ENCODE data around the gene PFN2.
A peak's percentile ranks its signal among the peaks of the same experiment; 100 is the strongest.
"Not testable (repeated sequence)": the region's sequence is repeated elsewhere in the genome, so short reads cannot be mapped to it uniquely, and the experiment has no call there.

Gene PFN2

DNA sequence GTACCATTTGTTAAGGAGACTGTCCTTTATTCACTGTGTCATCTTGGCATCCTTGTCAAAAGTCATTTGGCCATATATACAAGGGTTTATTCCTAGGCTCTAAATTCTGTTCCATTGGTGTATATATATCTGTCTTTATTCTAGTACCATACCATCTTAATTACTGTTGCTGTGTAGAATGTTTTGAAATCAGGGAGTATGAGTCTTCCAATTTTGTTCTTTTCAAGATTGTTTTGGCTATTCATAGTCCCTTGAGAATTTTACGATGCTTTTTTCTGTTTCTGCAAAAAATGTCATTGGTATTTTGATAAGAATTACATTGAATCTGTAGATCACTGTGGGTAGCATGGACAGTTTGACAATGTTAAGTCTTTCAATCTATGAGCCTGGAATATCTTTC lies 28.7 kb downstream of the PFN2 start:
- peaks cover 0 to 98% (median 4%) of the 10 kb centered on the region in 11 experiments; a peak in 13 of 22 replicates for H4K20me1 ChIP-seq
- H3K4me1 ChIP-seq = peaks cover 0 to 14% (median under 1%) of the 10 kb centered on the region in 10 experiments; a peak in 3 of 20 replicates
- H3K4me2 ChIP-seq = no peak overlapping the region
- peaks cover 7 to 95% (median 34%) of the 10 kb centered on the region in 11 experiments; a peak in 21 of 22 replicates for H3K36me3 ChIP-seq
- H3K27ac ChIP-seq = no peak overlapping the region
- H3K9me3 ChIP-seq (replicated peaks in 1 of 11) = peaks cover 17 to 35% (median 32%) of the 10 kb centered on the region in 11 experiments; a peak in 20 of 22 replicates
- H3K4me3 ChIP-seq = no peak overlapping the region
- H3K9ac ChIP-seq = no peak overlapping the region
- no peak for TF ChIP-seq Cebpa-rat (IDR thresholded peaks at IDR 0.05)
- H3K27me3 ChIP-seq = no peaks in the 10 kb centered on the region

DNA sequence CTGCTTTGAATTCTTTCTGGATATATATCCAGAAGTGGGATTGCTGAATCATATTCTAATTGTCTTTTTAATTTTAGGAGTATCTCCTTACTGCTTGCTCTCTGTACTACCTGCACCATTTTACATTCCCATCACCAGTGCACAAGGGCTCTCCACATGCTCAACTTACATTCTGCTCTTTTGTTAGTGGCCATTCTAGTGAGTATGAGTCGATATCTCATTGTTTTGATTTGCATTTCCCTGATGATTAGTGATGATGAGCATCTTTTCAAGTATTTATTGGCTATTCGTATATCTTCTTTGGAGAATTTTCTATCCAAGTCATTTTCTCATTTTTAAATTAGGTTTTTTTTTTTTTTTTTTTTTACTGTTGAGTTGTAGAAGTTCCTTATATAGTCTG lies 29.5 kb downstream of the PFN2 start:
- Histone ChIP-seq H3K4me1 (peaks cover 0 to 12% (median 0%) of the 10 kb centered on the region in 10 experiments; a peak in 3 of 20 replicates), H3K4me3 (no peak overlapping the region), H3K27ac (no peak overlapping the region), H4K20me1 (peaks cover 0 to 98% (median 6%) of the 10 kb centered on the region in 11 experiments; a peak in 15 of 22 replicates), H3K9me3 (replicated peaks in 1 of 11) (peaks cover 17 to 35% (median 32%) of the 10 kb centered on the region in 11 experiments; a peak in 20 of 22 replicates), H3K36me3 (peaks cover 7 to 94% (median 34%) of the 10 kb centered on the region in 11 experiments; a peak in 21 of 22 replicates), H3K4me2 (no peak overlapping the region), H3K9ac (no peak overlapping the region), H3K27me3 (no peaks in the 10 kb centered on the region)
- TF ChIP-seq Cebpa-rat (IDR thresholded peaks at IDR 0.05) = no peak

DNA sequence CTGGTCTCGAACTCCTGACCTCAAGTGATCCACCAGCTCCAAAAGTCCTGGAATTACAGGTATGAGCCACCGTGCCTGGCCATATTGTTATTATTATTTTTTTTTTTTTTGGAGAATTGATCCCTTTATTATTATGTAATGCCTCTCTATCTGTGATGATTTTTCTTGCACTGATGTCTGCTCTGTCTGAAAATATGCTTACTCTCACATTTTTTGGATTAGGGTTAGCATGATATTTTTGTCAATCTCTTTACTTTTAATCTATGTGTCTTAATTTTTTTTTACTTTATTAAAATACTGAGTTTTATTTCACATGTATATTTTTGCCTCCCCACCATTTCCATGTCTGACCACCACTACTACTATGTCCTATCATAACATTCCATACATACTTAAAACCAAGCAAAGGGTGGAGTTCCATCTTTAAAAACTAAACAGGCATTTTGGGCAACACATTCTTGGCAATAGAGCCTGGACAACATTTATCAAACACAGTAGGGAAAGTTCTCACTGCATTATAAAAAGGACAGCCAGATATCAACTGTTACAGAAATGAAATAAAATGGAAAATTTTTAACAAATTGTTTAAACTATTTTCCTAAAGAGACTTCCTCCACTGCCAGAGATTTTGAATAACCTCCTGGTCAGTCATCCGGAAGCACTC lies 32.2 kb downstream of the PFN2 start:
- H3K27ac ChIP-seq, H3K4me2 ChIP-seq, H3K9ac ChIP-seq, H3K27me3 ChIP-seq, H3K4me3 ChIP-seq: not testable (repeated sequence)
- peaks cover 0 to 100% (median 14%) of the 10 kb centered on the region in 11 experiments; a peak in 16 of 22 replicates for H4K20me1 ChIP-seq
- H3K4me1 ChIP-seq = peaks cover 0 to 36% (median 5%) of the 10 kb centered on the region in 10 experiments; a peak in 9 of 20 replicates
- peaks cover 6 to 17% (median 12%) of the 10 kb centered on the region in 11 experiments; a peak in 17 of 22 replicates for H3K9me3 ChIP-seq (replicated peaks in 1 of 11)
- peaks cover 2 to 94% (median 18%) of the 10 kb centered on the region in 11 experiments; a peak in 19 of 22 replicates for H3K36me3 ChIP-seq

DNA sequence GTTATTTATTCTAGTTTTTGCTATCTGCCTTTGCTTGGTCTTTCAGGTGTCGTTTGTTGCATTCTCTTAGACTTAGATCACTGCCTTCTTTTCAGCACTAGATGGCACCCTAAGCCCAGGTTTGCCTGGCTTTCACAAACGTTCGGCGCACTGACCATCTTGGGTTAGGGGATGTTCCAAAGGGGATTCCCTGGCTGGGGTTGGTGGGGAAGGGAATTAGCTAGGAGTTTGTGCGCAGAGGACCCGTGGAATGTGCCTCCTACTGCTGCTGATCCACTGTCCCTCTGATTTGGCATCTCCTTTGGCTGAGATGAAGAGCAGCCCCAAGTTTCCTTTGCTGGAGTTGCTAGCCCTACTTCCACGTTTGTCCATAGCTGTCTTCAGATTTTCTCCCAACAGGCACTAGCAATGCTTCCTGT lies 33.9 kb downstream of the PFN2 start:
- no peak overlapping the region; a peak in 1 of 22 replicates for H3K9ac ChIP-seq

DNA sequence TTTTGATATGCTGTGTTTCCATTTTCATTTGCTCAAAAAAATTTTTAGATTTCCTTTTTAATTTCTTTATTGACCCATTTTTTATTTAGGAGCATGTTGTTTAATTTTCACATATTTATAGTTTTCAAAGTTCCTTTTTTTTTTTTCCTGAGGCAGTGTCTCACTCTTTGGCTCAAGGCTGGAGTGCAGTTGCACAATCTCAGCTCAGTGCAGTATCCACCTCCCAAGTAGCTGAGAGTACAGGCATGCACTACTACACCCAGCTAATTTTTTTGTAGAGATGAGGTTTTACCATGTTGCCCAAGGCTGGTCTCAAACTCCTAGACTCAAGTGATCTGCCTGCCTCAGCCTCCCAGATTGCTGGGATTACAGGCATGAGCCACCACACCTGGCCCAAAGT lies 36.2 kb downstream of the PFN2 start:
- H3K27me3 ChIP-seq = no peaks in the 10 kb centered on the region
- peak overlapping the region in 1 of 11 experiments; percentile 3; a peak in 1 of 22 replicates for H3K9ac ChIP-seq
- TF ChIP-seq Cebpa-rat (IDR thresholded peaks at IDR 0.05) = peak in 2 of 11 experiments; percentile 9 to 27; a peak in 2 of 22 replicates
- peaks cover 0 to 100% (median 25%) of the 10 kb centered on the region in 11 experiments; a peak in 16 of 22 replicates for H4K20me1 ChIP-seq
- H3K27ac ChIP-seq = no peak overlapping the region
- peaks cover 23 to 96% (median 31%) of the 10 kb centered on the region in 11 experiments for H3K36me3 ChIP-seq
- H3K9me3 ChIP-seq (replicated peaks in 1 of 11) = peaks cover 0 to 17% (median 17%) of the 10 kb centered on the region in 11 experiments; a peak in 18 of 22 replicates
- peaks cover 0 to 42% (median 5%) of the 10 kb centered on the region in 10 experiments; a peak in 9 of 20 replicates for H3K4me1 ChIP-seq
- H3K4me2 ChIP-seq = peak overlapping the region in 5 of 11 experiments; percentile 7 to 66 (median 55); a peak in 8 of 22 replicates
- H3K4me3 ChIP-seq = no peak overlapping the region

More for the DNA sequence above, 33.9 kb downstream of the PFN2 start:
- Histone ChIP-seq H3K27me3 (no peaks in the 10 kb centered on the region), H3K9me3 (replicated peaks in 1 of 11) (peaks cover 0 to 16% (median 14%) of the 10 kb centered on the region in 11 experiments; a peak in 18 of 22 replicates), H3K4me1 (peaks cover 0 to 42% (median 5%) of the 10 kb centered on the region in 10 experiments; a peak in 9 of 20 replicates), H3K4me2 (peak overlapping the region in 1 of 11 experiments; percentile 21; a peak in 1 of 22 replicates), H4K20me1 (peaks cover 0 to 100% (median 25%) of the 10 kb centered on the region in 11 experiments; a peak in 16 of 22 replicates), H3K4me3 (no peak overlapping the region), H3K36me3 (peaks cover 16 to 94% (median 22%) of the 10 kb centered on the region in 11 experiments), H3K27ac (no peak overlapping the region)
- TF ChIP-seq Cebpa-rat (IDR thresholded peaks at IDR 0.05) = no peak

DNA sequence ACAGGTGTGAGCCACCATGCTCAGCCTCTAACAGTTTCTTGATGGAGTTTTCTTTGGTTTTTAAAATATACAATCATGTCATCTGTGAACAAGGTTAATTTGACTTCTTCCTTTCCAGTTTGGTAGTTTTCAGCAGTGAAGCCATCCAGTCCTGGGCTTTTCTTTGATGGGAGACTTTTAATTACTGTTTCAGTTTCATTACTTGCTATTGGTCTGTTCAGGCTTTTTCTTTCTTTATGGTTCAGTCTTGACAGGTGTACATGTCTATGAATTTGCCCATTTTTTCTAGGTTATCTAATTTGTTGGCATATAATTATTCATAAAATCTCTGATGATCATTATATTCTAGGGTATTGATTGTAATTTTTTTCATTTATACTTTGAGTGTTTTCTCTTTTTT lies 36.8 kb downstream of the PFN2 start:
- Histone ChIP-seq H3K27ac (no peak overlapping the region), H3K36me3 (peaks cover 25 to 96% (median 37%) of the 10 kb centered on the region in 11 experiments), H3K4me1 (peaks cover 0 to 42% (median 5%) of the 10 kb centered on the region in 10 experiments; a peak in 9 of 20 replicates), H4K20me1 (peaks cover 0 to 100% (median 25%) of the 10 kb centered on the region in 11 experiments; a peak in 16 of 22 replicates), H3K4me3 (no peak overlapping the region), H3K9me3 (replicated peaks in 1 of 11) (peaks cover 0 to 21% (median 17%) of the 10 kb centered on the region in 11 experiments; a peak in 18 of 22 replicates), H3K27me3 (no peaks in the 10 kb centered on the region), H3K4me2 (peak overlapping the region in 1 of 11 experiments; percentile 66; a peak in 1 of 22 replicates), H3K9ac (no peak overlapping the region)
- TF ChIP-seq Cebpa-rat (IDR thresholded peaks at IDR 0.05) = no peak

DNA sequence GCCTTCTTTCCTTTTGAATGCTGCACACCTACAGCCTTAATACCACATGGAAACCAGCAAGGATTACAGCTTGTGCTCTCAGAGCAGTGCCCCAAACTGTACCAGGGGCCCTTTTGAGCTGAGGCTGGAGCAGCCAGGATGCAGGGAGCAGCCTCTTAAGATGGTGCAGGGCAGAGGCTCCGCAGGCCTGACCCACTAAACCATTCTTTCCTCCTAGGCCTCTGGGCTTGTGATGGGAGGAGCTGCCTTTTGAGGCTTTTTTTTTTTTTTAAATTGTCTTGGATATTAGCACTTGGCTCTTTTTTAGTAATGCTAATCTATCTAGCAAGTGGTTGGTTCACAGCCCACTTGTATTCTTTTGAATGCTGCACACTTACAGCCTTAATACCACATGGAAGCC lies 37.7 kb downstream of the PFN2 start:
- H3K9ac ChIP-seq = no peak overlapping the region
- no peak overlapping the region for H3K4me3 ChIP-seq
- peaks cover 0 to 42% (median 5%) of the 10 kb centered on the region in 10 experiments; a peak in 9 of 20 replicates for H3K4me1 ChIP-seq
- peaks cover 33 to 96% (median 44%) of the 10 kb centered on the region in 11 experiments for H3K36me3 ChIP-seq
- no peak overlapping the region for H3K4me2 ChIP-seq
- H3K27ac ChIP-seq = no peak overlapping the region
- H4K20me1 ChIP-seq = peaks cover 0 to 100% (median 25%) of the 10 kb centered on the region in 11 experiments; a peak in 16 of 22 replicates
- peaks cover 0 to 25% (median 17%) of the 10 kb centered on the region in 11 experiments; a peak in 18 of 22 replicates for H3K9me3 ChIP-seq (replicated peaks in 1 of 11)
- no peaks in the 10 kb centered on the region for H3K27me3 ChIP-seq
- TF ChIP-seq Cebpa-rat (IDR thresholded peaks at IDR 0.05) = no peak

DNA sequence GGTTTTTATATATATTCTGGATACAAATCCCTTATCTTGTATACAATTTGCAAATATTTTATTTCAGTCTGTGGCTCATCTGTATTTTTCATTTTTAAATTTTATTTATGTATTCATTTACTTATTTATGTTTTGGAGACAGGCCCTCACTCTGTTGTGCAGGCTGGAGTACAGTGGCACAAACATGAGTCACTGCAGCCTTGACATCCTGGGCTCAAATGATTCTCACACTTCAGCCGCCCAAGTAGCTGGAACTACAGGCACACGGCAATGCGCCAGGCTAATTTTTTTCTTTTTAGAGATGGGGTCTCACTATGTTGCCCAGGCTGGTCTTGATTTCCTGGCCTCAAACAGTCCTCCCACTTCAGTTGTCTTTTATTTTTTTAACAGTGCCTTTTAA lies 50.6 kb downstream of the PFN2 start:
- TF ChIP-seq Cebpa-rat (IDR thresholded peaks at IDR 0.05) = no peak
- H3K4me1 ChIP-seq = no peaks in the 10 kb centered on the region; a peak in 1 of 20 replicates
- peaks cover 12 to 97% (median 42%) of the 10 kb centered on the region in 11 experiments; a peak in 19 of 22 replicates for H3K36me3 ChIP-seq
- peaks cover 0 to 100% (median 0%) of the 10 kb centered on the region in 11 experiments; a peak in 5 of 22 replicates for H4K20me1 ChIP-seq
- no peak overlapping the region for H3K27ac ChIP-seq
- H3K27me3 ChIP-seq = no peaks in the 10 kb centered on the region
- no peak overlapping the region for H3K9ac ChIP-seq
- no peaks in the 10 kb centered on the region for H3K9me3 ChIP-seq (replicated peaks in 1 of 11)
- no peak overlapping the region for H3K4me2 ChIP-seq
- no peak overlapping the region for H3K4me3 ChIP-seq

DNA sequence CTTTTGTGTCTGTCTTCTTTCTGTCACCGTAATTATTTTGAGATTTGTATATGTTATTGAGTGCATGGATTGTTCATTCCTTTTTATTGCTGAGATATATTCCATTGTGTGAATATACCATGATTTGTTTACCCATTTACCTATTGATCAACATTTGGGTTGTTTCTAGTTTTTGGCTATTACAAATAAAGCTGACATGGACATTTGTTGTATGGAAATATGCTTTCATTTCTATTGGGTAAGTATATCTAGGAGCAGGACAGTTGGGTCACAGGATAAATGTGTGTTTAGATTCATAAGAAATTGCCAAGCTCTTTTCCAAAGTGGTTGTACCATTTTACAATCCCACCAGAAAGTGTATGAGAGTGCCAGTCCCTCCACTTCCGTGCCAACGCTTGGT lies 51.2 kb downstream of the PFN2 start:
- no peaks in the 10 kb centered on the region; a peak in 1 of 20 replicates for H3K4me1 ChIP-seq
- no peaks in the 10 kb centered on the region for H3K27me3 ChIP-seq
- H3K27ac ChIP-seq = no peak overlapping the region
- TF ChIP-seq Cebpa-rat (IDR thresholded peaks at IDR 0.05) = no peak
- H3K36me3 ChIP-seq = peaks cover 12 to 97% (median 41%) of the 10 kb centered on the region in 11 experiments; a peak in 20 of 22 replicates
- no peak overlapping the region for H3K4me2 ChIP-seq
- H3K9ac ChIP-seq = no peak overlapping the region
- H4K20me1 ChIP-seq = peaks cover 0 to 100% (median 0%) of the 10 kb centered on the region in 11 experiments; a peak in 5 of 22 replicates
- no peaks in the 10 kb centered on the region for H3K9me3 ChIP-seq (replicated peaks in 1 of 11)
- H3K4me3 ChIP-seq = no peak overlapping the region

All from BLaER1 treated with 17β-estradiol and CSF1 and Interleukin-3, amounts not matched to agents 10 nM and 100 nM (cell line).